ENCODE results near the gene PMPCB. TPM values are rescaled to one million over a fixed set of nuclear protein-coding genes. Genes with fewer than 3 reads are reported as not detected.

The PMPCB gene
- polyA plus RNA-seq, 6 donors from 2014 or later: 68.8 to 88.1 (median 75.2) TPM

- DNase-seq: no peak
- no peak overlapping the region for H3K27ac Mint-ChIP-seq
- peaks cover 5 to 32% (median 26%) of the 10 kb centered on the region in 3 donors for H3K27me3 Mint-ChIP-seq
- no peaks in the 10 kb centered on the region for H3K36me3 Mint-ChIP-seq
- no peak for ATAC-seq (ENCODE audit: low read depth in 2 of 2)
- H3K4me1 Mint-ChIP-seq: peaks cover 14 to 19% (median 18%) of the 10 kb centered on the region in 3 donors
- H3K9me3 Mint-ChIP-seq: no peaks in the 10 kb centered on the region
- H3K4me3 Mint-ChIP-seq: no peak overlapping the region
These were observed 3.7 kb upstream of the PMPCB start for GRCh38 chr7:103293526-103293925.

DNA sequence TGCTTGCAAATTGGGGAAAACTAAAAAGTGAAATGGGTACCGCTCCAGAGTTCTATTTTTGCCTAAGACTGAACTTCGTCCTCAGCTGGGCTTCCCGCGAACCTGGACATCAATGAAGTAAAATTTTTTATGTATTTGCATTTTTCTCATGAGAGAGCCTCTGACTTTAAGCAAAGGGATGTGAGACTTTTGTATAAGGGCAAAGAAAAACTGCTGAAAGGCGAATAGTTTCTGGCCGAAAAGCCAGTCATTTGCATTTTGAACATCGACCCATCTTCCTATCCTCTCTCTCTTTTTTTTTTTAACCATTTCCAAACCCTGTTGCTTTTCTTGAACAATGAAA is 573 bp downstream of the PMPCB start:
- peak overlapping the region; percentile 80 to 95 (median 91) for H3K4me3 Mint-ChIP-seq
- peak overlapping the region; percentile 78 to 94 (median 88) for H3K27ac Mint-ChIP-seq
- peaks cover 20 to 33% (median 24%) of the 10 kb centered on the region in 3 donors for H3K4me1 Mint-ChIP-seq
- H3K9me3 Mint-ChIP-seq: no peaks in the 10 kb centered on the region
- DNase-seq (no peak), ATAC-seq (ENCODE audit: low read depth in 2 of 2) (no peak)
- H3K36me3 Mint-ChIP-seq: no peaks in the 10 kb centered on the region
- H3K27me3 Mint-ChIP-seq: peaks cover 0 to 4% (median under 1%) of the 10 kb centered on the region in 3 donors

- no peaks in the 10 kb centered on the region for H3K27me3 Mint-ChIP-seq
- H3K4me1 Mint-ChIP-seq: peaks cover 20 to 39% (median 24%) of the 10 kb centered on the region in 3 donors
- ATAC-seq (ENCODE audit: low read depth in 2 of 2): no peak
- DNase-seq: no peak
- H3K9me3 Mint-ChIP-seq: no peaks in the 10 kb centered on the region
- H3K4me3 Mint-ChIP-seq: peak overlapping the region in 3 of 8 donors; percentile 2 to 54 (median 40)
- H3K27ac Mint-ChIP-seq: no peak overlapping the region
- H3K36me3 Mint-ChIP-seq: peaks cover 4 to 5% of the 10 kb centered on the region in 2 donors
These were observed 2.4 kb downstream of the PMPCB start for GRCh38 chr7:103299660-103300059.

GRCh38 chr7:103301441-103301840 is 4.2 kb downstream of the PMPCB start:
- no peak for ATAC-seq (ENCODE audit: low read depth in 2 of 2)
- no peak overlapping the region for H3K4me3 Mint-ChIP-seq
- no peak overlapping the region for H3K27ac Mint-ChIP-seq
- DNase-seq: no peak
- H3K4me1 Mint-ChIP-seq: peaks cover 16 to 39% (median 18%) of the 10 kb centered on the region in 3 donors
- no peaks in the 10 kb centered on the region for H3K27me3 Mint-ChIP-seq
- no peaks in the 10 kb centered on the region for H3K9me3 Mint-ChIP-seq
- peaks cover 9% of the 10 kb centered on the region in 2 donors for H3K36me3 Mint-ChIP-seq

GRCh38 chr7:103307503-103308231 is 10.4 kb downstream of the PMPCB start:
- no peak overlapping the region for H3K27ac Mint-ChIP-seq
- peaks cover 9 to 12% of the 10 kb centered on the region in 2 donors for H3K36me3 Mint-ChIP-seq
- no peak for DNase-seq
- H3K27me3 Mint-ChIP-seq: no peaks in the 10 kb centered on the region
- no peak for ATAC-seq (ENCODE audit: low read depth in 2 of 2)
- no peaks in the 10 kb centered on the region for H3K9me3 Mint-ChIP-seq
- H3K4me1 Mint-ChIP-seq: peaks cover 0 to 6% (median 0%) of the 10 kb centered on the region in 3 donors
- no peak overlapping the region for H3K4me3 Mint-ChIP-seq

- DNase-seq: no peak
- Mint-ChIP-seq H3K4me1 (peaks cover 0 to 8% (median 6%) of the 10 kb centered on the region in 3 donors), H3K4me3 (no peak overlapping the region), H3K27ac (peak overlapping the region in 2 of 6 donors; percentile 1 to 47), H3K36me3 (peaks cover 16 to 25% of the 10 kb centered on the region in 2 donors), H3K27me3 (no peaks in the 10 kb centered on the region), H3K9me3 (no peaks in the 10 kb centered on the region)
- no peak for ATAC-seq (ENCODE audit: low read depth in 2 of 2)
These were observed 17.6 kb downstream of the PMPCB start for GRCh38 chr7:103314852-103315251.

- peaks cover 16 to 25% of the 10 kb centered on the region in 2 donors for H3K36me3 Mint-ChIP-seq
- DNase-seq (no peak), ATAC-seq (ENCODE audit: low read depth in 2 of 2) (no peak)
- H3K27ac Mint-ChIP-seq: peak overlapping the region in 2 of 6 donors; percentile 52 to 70
- no peaks in the 10 kb centered on the region for H3K9me3 Mint-ChIP-seq
- peaks cover 0 to 8% (median 6%) of the 10 kb centered on the region in 3 donors for H3K4me1 Mint-ChIP-seq
- no peak overlapping the region for H3K4me3 Mint-ChIP-seq
- H3K27me3 Mint-ChIP-seq: no peaks in the 10 kb centered on the region
These were observed 19.2 kb downstream of the PMPCB start for GRCh38 chr7:103316380-103316941.

DNA sequence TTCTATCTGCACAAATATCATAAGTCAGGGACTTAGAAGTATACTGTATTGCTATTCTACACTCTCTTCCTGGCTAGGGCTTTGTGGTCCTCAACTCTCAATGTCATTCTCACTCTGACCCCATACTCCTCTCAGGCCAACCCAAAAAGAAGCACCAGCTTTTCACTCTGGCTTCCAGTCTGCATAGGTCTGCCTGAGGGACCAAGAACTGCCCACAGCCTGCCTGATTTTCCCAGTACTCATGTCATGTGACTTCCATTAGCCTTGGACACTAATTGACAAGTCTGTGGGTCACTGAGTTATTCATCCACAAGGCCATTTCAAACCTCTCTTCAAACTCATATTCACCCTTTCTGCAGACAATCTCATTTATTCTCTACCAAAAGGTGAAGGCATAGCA is 19.8 kb downstream of the PMPCB start:
- Mint-ChIP-seq H3K9me3 (no peaks in the 10 kb centered on the region), H3K4me3 (no peak overlapping the region), H3K27ac (peak overlapping the region in 3 of 6 donors; percentile 52 to 70 (median 59)), H3K36me3 (peaks cover 16 to 25% of the 10 kb centered on the region in 2 donors), H3K4me1 (peaks cover 0 to 8% (median 6%) of the 10 kb centered on the region in 3 donors), H3K27me3 (no peaks in the 10 kb centered on the region)
- ATAC-seq (ENCODE audit: low read depth in 2 of 2): no peak
- no peak for DNase-seq

DNA sequence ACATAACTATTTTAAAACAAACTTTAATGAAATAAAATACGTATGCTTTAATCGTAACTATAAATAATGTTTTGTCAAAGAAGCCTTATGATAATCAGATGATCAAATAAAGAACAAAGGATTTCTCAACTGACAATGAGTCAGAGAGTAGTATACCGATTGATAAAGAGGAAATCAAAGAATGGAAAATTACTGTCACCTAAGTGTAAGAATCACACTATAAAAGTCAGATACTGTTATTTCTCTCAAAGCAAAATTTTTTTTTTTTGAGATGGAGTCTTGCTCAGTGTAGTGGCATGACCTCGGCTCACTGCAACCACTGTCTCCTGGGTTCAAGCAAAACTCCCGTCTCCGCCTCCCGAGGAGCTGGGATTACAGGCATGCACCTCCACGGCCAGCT is 28.5 kb downstream of the PMPCB start:
- H3K9me3 Mint-ChIP-seq: no peaks in the 10 kb centered on the region
- H3K36me3 Mint-ChIP-seq: peaks cover 5 to 8% of the 10 kb centered on the region in 2 donors
- no peak for DNase-seq
- H3K27me3 Mint-ChIP-seq: no peaks in the 10 kb centered on the region
- H3K4me3 Mint-ChIP-seq: no peak overlapping the region
- ATAC-seq (ENCODE audit: low read depth in 2 of 2): no peak
- H3K4me1 Mint-ChIP-seq: no peaks in the 10 kb centered on the region
- H3K27ac Mint-ChIP-seq: peak overlapping the region in 1 of 6 donors; percentile 37

DNA sequence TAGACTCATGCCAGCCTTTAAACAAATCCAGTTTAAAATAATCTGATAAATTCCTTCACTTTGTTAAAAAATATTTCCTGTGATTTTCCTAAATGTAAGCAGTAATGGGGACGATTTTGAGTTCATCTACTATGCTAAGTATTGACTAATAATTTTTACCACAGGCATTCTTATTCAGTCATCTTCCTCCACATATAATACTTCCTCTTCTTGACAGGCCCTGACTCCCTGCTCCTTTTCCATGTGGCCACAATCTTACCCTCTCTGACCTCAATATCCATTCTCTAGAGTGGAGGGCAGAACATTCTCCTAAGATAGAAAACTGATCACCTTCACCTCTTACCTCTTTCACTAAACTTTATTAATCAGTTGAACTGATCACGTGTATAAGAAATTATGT is 39.5 kb downstream of the PMPCB start:
- no peaks in the 10 kb centered on the region for H3K9me3 Mint-ChIP-seq

GRCh38 chr7:103338864-103339263 is 41.6 kb downstream of the PMPCB start:
- H3K27ac Mint-ChIP-seq: no peak overlapping the region
- H3K36me3 Mint-ChIP-seq: peaks cover 22 to 43% of the 10 kb centered on the region in 2 donors
- H3K4me1 Mint-ChIP-seq: peaks cover 26 to 31% (median 27%) of the 10 kb centered on the region in 3 donors
- no peaks in the 10 kb centered on the region for H3K27me3 Mint-ChIP-seq
- H3K4me3 Mint-ChIP-seq: no peak overlapping the region
- ATAC-seq (ENCODE audit: low read depth in 2 of 2) (no peak), DNase-seq (no peak)
- no peaks in the 10 kb centered on the region for H3K9me3 Mint-ChIP-seq

More for the DNA sequence above, 39.5 kb downstream of the PMPCB start:
- H3K4me1 Mint-ChIP-seq: peaks cover 18 to 25% (median 22%) of the 10 kb centered on the region in 3 donors
- no peak for ATAC-seq (ENCODE audit: low read depth in 2 of 2)
- no peak overlapping the region for H3K4me3 Mint-ChIP-seq
- no peak for DNase-seq
- H3K27me3 Mint-ChIP-seq: no peaks in the 10 kb centered on the region
- no peak overlapping the region for H3K27ac Mint-ChIP-seq
- peaks cover 27 to 43% of the 10 kb centered on the region in 2 donors for H3K36me3 Mint-ChIP-seq

DNA sequence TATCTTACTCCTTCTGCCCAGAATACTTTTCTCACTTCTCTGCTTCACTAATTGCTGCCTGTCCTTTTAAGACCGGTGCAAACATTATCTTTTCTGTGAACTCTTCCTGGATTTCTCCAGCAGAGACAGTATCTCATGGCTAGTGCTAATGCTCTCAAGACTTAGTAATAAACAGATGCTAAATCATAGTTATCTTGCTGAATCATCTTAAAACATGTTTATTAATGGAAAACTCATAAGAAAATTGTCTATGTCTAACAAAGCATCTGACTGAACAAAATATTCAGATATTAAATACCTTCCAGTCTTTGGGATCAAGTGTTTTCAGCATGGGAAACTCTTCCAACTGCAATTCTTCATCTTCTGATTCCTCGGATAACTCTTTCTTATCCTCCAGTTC is 44.2 kb downstream of the PMPCB start:
- Mint-ChIP-seq H3K27me3 (no peaks in the 10 kb centered on the region), H3K4me3 (peak overlapping the region in 2 of 8 donors; percentile 9 to 48), H3K4me1 (peaks cover 31 to 48% (median 35%) of the 10 kb centered on the region in 3 donors), H3K9me3 (no peaks in the 10 kb centered on the region), H3K36me3 (peaks cover 22 to 43% of the 10 kb centered on the region in 2 donors), H3K27ac (no peak overlapping the region)
- ATAC-seq (ENCODE audit: low read depth in 2 of 2): no peak
- no peak for DNase-seq

DNA sequence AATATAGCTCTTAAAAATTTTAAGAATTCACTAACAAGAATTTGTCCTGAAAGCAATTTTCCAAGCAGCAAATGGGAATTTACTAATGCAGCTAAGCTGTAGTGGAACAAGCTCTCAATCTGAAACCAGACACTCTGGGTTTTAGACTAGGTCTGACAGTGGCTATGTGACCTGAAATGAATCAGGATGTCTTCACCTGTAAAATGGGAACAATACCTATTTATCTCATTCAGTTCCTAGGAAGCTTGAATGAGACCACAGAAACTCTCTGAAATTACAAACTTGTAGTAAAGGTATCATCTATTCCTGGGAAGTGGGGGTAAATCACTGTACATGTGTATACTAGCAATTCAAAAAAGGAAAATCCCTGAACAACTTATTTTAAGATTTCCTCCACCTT is 46.1 kb downstream of the PMPCB start:
- Mint-ChIP-seq H3K4me3 (peak overlapping the region in 7 of 8 donors; percentile 94 to 100 (median 98)), H3K9me3 (no peaks in the 10 kb centered on the region), H3K27me3 (no peaks in the 10 kb centered on the region), H3K36me3 (peaks cover 22 to 29% of the 10 kb centered on the region in 2 donors), H3K4me1 (peaks cover 42 to 64% (median 43%) of the 10 kb centered on the region in 3 donors), H3K27ac (peak overlapping the region in 3 of 6 donors; percentile 97 to 98 (median 97))
- ATAC-seq (ENCODE audit: low read depth in 2 of 2): no peak
- DNase-seq: no peak
